CD4-positive, alpha-beta memory T cell (primary cell): ENCODE results near the gene HEMK1. TPM values are rescaled to one million over a fixed set of nuclear protein-coding genes. Genes with fewer than 3 reads are reported as not detected.

Experiments
- CTCF ChIA-PET: fragments of 350-600 bp; sonication (Branson Sonifier 250); formaldehyde crosslinking; loops from one replicate; lab custom pipeline; 2021; ENCODE audit warnings: inconsistent platforms; ENCODE audit not compliant: partially characterized antibody; lab: Charles Lee
- POLR2A ChIA-PET: fragments of 350-600 bp; sonication (Branson Sonifier 250); formaldehyde crosslinking; loops from one replicate; lab custom pipeline; 2021; ENCODE audit not compliant: partially characterized antibody; lab: Charles Lee
- DNase-seq, 5 donors: peaks; one replicate each; pipeline versions ENCODE4 v3.0.0 to v3.0.0-alpha.2; 2020 to 2022; ENCODE audit warnings: mixed read lengths in 1 of 5
- H3K27ac ChIP-seq: one replicate; pipeline ENCODE4 v1.7.0; 2013; ENCODE audit warnings: low read depth, low read length
- H3K27me3 ChIP-seq: 2 replicates; pipeline ENCODE4 v1.7.0; 2013; ENCODE audit warnings: mild to moderate bottlenecking, low read length, moderate library complexity; ENCODE audit not compliant: insufficient read depth
- H3K36me3 ChIP-seq: 2 replicates; pipeline ENCODE4 v1.7.0; 2013; ENCODE audit warnings: mild to moderate bottlenecking, low read length, moderate library complexity; ENCODE audit not compliant: insufficient read depth
- H3K4me1 ChIP-seq: 2 replicates; pipeline ENCODE4 v1.7.0; 2013; ENCODE audit warnings: mild to moderate bottlenecking, low read length, moderate library complexity; ENCODE audit not compliant: insufficient read depth
- H3K4me3 ChIP-seq, 2 donors: one replicate each; pipeline ENCODE4 v1.7.0; 2013; ENCODE audit warnings: low read length in 2 of 2, mild to moderate bottlenecking in 1 of 2
- H3K9me3 ChIP-seq, 2 donors: one replicate each; pipeline ENCODE4 v1.7.0; 2013; ENCODE audit warnings: low read length in 2 of 2, control low read depth in 1 of 2; ENCODE audit not compliant: control insufficient read depth in 1 of 2
- H3K27ac Mint-ChIP-seq, 7 donors: one replicate each; pipeline ENCODE4 v1.8.0; 2020 to 2021; ENCODE audit warnings: mixed read lengths in 7 of 7, mild to moderate bottlenecking in 6 of 7, inconsistent platforms in 3 of 7, moderate library complexity in 3 of 7
- H3K27me3 Mint-ChIP-seq, 2 donors: one replicate each; pipeline ENCODE4 v1.8.0; 2020 to 2021; ENCODE audit warnings: mixed read lengths in 2 of 2
- H3K36me3 Mint-ChIP-seq, 2 donors: one replicate each; pipeline ENCODE4 v1.8.0; 2020 to 2021; ENCODE audit warnings: mixed read lengths in 2 of 2, inconsistent platforms in 1 of 2, mild to moderate bottlenecking in 1 of 2
- H3K4me1 Mint-ChIP-seq, 4 donors: one replicate each; pipeline ENCODE4 v1.8.0; 2020 to 2021; ENCODE audit warnings: mixed read lengths in 4 of 4, mild to moderate bottlenecking in 1 of 4
- H3K4me3 Mint-ChIP-seq, 8 donors: one replicate each; pipeline ENCODE4 v1.8.0; 2020 to 2021; ENCODE audit warnings: mixed read lengths in 8 of 8, mild to moderate bottlenecking in 7 of 8, moderate library complexity in 6 of 8, inconsistent platforms in 3 of 8
- H3K9me3 Mint-ChIP-seq, 8 donors: one replicate each; pipeline ENCODE4 v1.8.0; 2020 to 2021; ENCODE audit warnings: mixed read lengths in 8 of 8, mild to moderate bottlenecking in 5 of 8, inconsistent platforms in 3 of 8, moderate library complexity in 1 of 8
- intact Hi-C: fragments of 100-400 bp; cut with micrococcal nuclease; formaldehyde crosslinking; loops from one replicate; pipeline ENCODE4 v1.15.1; 2023
- polyA plus RNA-seq, 2 donors: library from polyadenylated mRNA; unstranded; fragments of 300-500 nt; fragmentation: Illumina TruSeq; gene quantifications; one replicate each; pipeline ENCODE4 v1.2.3, GENCODE V29; 2021
- total RNA-seq, 2 experiments: library from RNA; stranded (reverse); gene quantifications; one replicate each; pipeline ENCODE4 v1.2.3, GENCODE V29; 2021

HEMK1 gene
- total and polyA plus RNA-seq, 4 experiments from 2014 or later: 21.2 to 56.7 (median 46.0) TPM

- H3K4me3 ChIP-seq: no peak overlapping the region
- peak overlapping the region in 3 of 8 donors; percentile 15 to 50 (median 35) for H3K4me3 Mint-ChIP-seq
- H3K27me3 Mint-ChIP-seq: no peaks in the 10 kb centered on the region
- H3K9me3 Mint-ChIP-seq: peaks cover 0 to 2% (median 0%) of the 10 kb centered on the region in 8 donors
- intact Hi-C loops: no loop called here
- peak overlapping the region in 6 of 7 donors; percentile 57 to 95 (median 85) for H3K27ac Mint-ChIP-seq
- peaks cover 3% of the 10 kb centered on the region for H3K36me3 ChIP-seq
- H3K4me1 ChIP-seq: peaks cover 79% of the 10 kb centered on the region
- no peak for DNase-seq
- ChIA-PET CTCF (interaction anchor here (1.4 to 24.7 kb wide), 3 partner anchors 10 to 25 kb away, joined by 8 to 996 read pairs (median 149); partner anchors contain the start of genes C3orf18, CISH, HEMK1 and MAPKAPK3), POLR2A (interaction anchor here (1.3 to 26.0 kb wide), 5 partner anchors 9 to 24 kb away, joined by 5 to 1072 read pairs (median 156); partner anchors contain the start of genes C3orf18, CISH and HEMK1)
- peak overlapping the region; percentile 81 for H3K27ac ChIP-seq
- peaks cover 16 to 30% of the 10 kb centered on the region in 2 donors for H3K36me3 Mint-ChIP-seq
- H3K27me3 ChIP-seq: no peaks in the 10 kb centered on the region
- no peaks in the 10 kb centered on the region for H3K9me3 ChIP-seq
- H3K4me1 Mint-ChIP-seq: peaks cover 44 to 83% (median 63%) of the 10 kb centered on the region in 4 donors
Measured at GRCh38 chr3:50599115-50599715, 29.9 kb downstream of the HEMK1 start.

GRCh38 chr3:50599716-50600118 lies 30.4 kb downstream of the HEMK1 start:
- ChIA-PET CTCF (interaction anchor here (3.5 to 24.7 kb wide), 3 partner anchors 10 to 26 kb away, joined by 87 to 996 read pairs (median 149); partner anchors contain the start of genes C3orf18, CISH, HEMK1 and MAPKAPK3), POLR2A (interaction anchor here (1.5 to 26.0 kb wide), 4 partner anchors 9 to 25 kb away, joined by 5 to 1072 read pairs (median 366); partner anchors contain the start of genes C3orf18, CISH and HEMK1)
- no peak for DNase-seq
- intact Hi-C loops: no loop called here
- H3K9me3 ChIP-seq: no peaks in the 10 kb centered on the region
- Mint-ChIP-seq H3K27ac (peak overlapping the region in 6 of 7 donors; percentile 57 to 97 (median 90)), H3K4me3 (peak overlapping the region in 4 of 8 donors; percentile 13 to 52 (median 42)), H3K4me1 (peaks cover 46 to 83% (median 63%) of the 10 kb centered on the region in 4 donors), H3K36me3 (peaks cover 18 to 34% of the 10 kb centered on the region in 2 donors), H3K27me3 (no peaks in the 10 kb centered on the region), H3K9me3 (peaks cover 0 to 2% (median 0%) of the 10 kb centered on the region in 8 donors)
- no peak overlapping the region for H3K4me3 ChIP-seq
- H3K27me3 ChIP-seq: no peaks in the 10 kb centered on the region
- peaks cover 8% of the 10 kb centered on the region for H3K36me3 ChIP-seq
- H3K4me1 ChIP-seq: peaks cover 79% of the 10 kb centered on the region
- H3K27ac ChIP-seq: peak overlapping the region; percentile 81

- no peaks in the 10 kb centered on the region for H3K9me3 ChIP-seq
- peaks cover 79% of the 10 kb centered on the region for H3K4me1 ChIP-seq
- peak overlapping the region; percentile 81 for H3K27ac ChIP-seq
- Mint-ChIP-seq H3K27me3 (no peaks in the 10 kb centered on the region), H3K36me3 (peaks cover 24 to 38% of the 10 kb centered on the region in 2 donors), H3K9me3 (peaks cover 0 to 2% (median 0%) of the 10 kb centered on the region in 8 donors), H3K27ac (peak overlapping the region; percentile 90 to 99 (median 95)), H3K4me1 (peaks cover 51 to 83% (median 64%) of the 10 kb centered on the region in 4 donors), H3K4me3 (peak overlapping the region in 4 of 8 donors; percentile 13 to 99 (median 89))
- H3K36me3 ChIP-seq: peaks cover 13% of the 10 kb centered on the region
- DNase-seq: peak in 1 of 5 donors; percentile 4
- no peaks in the 10 kb centered on the region for H3K27me3 ChIP-seq
- no peak overlapping the region for H3K4me3 ChIP-seq
- ChIA-PET POLR2A (interaction anchor here (1.0 to 26.0 kb wide), 10 partner anchors 9 to 1593 kb away, joined by 3 to 1072 read pairs (median 6); partner anchors contain the start of genes C3orf18, CISH, HEMK1 and MANF), CTCF (interaction anchor here (3.5 to 24.7 kb wide), 3 partner anchors 10 to 26 kb away, joined by 87 to 996 read pairs (median 149); partner anchors contain the start of genes C3orf18, CISH, HEMK1 and MAPKAPK3)
- intact Hi-C loops: no loop called here
Measured at GRCh38 chr3:50600141-50600753, 30.9 kb downstream of the HEMK1 start.

GRCh38 chr3:50600841-50601591 lies 31.7 kb downstream of the HEMK1 start:
- intact Hi-C loops: loop anchor here (1.0 kb wide), 2 partner anchors 10 kb away; partner anchors contain the start of gene CISH
- no peaks in the 10 kb centered on the region for H3K27me3 Mint-ChIP-seq
- peak overlapping the region; percentile 90 to 99 (median 95) for H3K27ac Mint-ChIP-seq
- peak; percentile 62 to 80 (median 65) for DNase-seq
- peaks cover 31 to 45% of the 10 kb centered on the region in 2 donors for H3K36me3 Mint-ChIP-seq
- H3K9me3 Mint-ChIP-seq: peaks cover 0 to 2% (median 0%) of the 10 kb centered on the region in 8 donors
- Histone ChIP-seq H3K36me3 (peaks cover 16% of the 10 kb centered on the region), H3K27me3 (no peaks in the 10 kb centered on the region), H3K4me3 (peak overlapping the region in 1 of 2 donors; percentile 37), H3K4me1 (peaks cover 79% of the 10 kb centered on the region), H3K27ac (peak overlapping the region; percentile 81), H3K9me3 (no peaks in the 10 kb centered on the region)
- H3K4me1 Mint-ChIP-seq: peaks cover 58 to 83% (median 69%) of the 10 kb centered on the region in 4 donors
- POLR2A ChIA-PET: interaction anchor here (0.6 to 26.0 kb wide), 12 partner anchors 8 to 1594 kb away, joined by 3 to 1072 read pairs (median 5); partner anchors contain the start of genes C3orf18, CISH, HEMK1 and MANF
- peak overlapping the region; percentile 75 to 99 (median 84) for H3K4me3 Mint-ChIP-seq
- CTCF ChIA-PET: interaction anchor here (3.5 to 24.7 kb wide), 3 partner anchors 11 to 27 kb away, joined by 87 to 996 read pairs (median 149); partner anchors contain the start of genes C3orf18, CISH, HEMK1 and MAPKAPK3

GRCh38 chr3:50602595-50603191 lies 33.4 kb downstream of the HEMK1 start:
- peak in 1 of 5 donors; percentile 6 for DNase-seq

More at GRCh38 chr3:50602595-50603191, 33.4 kb downstream of the HEMK1 start:
- H3K4me1 ChIP-seq: peaks cover 92% of the 10 kb centered on the region
- Mint-ChIP-seq H3K4me1 (peaks cover 65 to 99% (median 81%) of the 10 kb centered on the region in 4 donors), H3K27ac (peak overlapping the region; percentile 90 to 99 (median 95)), H3K27me3 (no peaks in the 10 kb centered on the region), H3K9me3 (peaks cover 0 to 2% (median 0%) of the 10 kb centered on the region in 8 donors), H3K36me3 (peaks cover 46 to 61% of the 10 kb centered on the region in 2 donors), H3K4me3 (peak overlapping the region; percentile 42 to 99 (median 90))
- intact Hi-C loops: no loop called here
- H3K4me3 ChIP-seq: peak overlapping the region in 1 of 2 donors; percentile 37
- no peaks in the 10 kb centered on the region for H3K27me3 ChIP-seq
- peak overlapping the region; percentile 81 for H3K27ac ChIP-seq
- POLR2A ChIA-PET: interaction anchor here (0.6 to 26.0 kb wide), 9 partner anchors 6 to 1653 kb away, joined by 3 to 1072 read pairs (median 8); partner anchors contain the start of genes C3orf18, CISH, HEMK1 and MAPKAPK3
- no peaks in the 10 kb centered on the region for H3K9me3 ChIP-seq
- H3K36me3 ChIP-seq: peaks cover 33% of the 10 kb centered on the region
- CTCF ChIA-PET: interaction anchor here (0.6 to 24.7 kb wide), 4 partner anchors 10 to 51 kb away, joined by 3 to 996 read pairs (median 118); partner anchors contain the start of genes C3orf18, CISH, HEMK1 and MAPKAPK3
